CD4-positive, alpha-beta T cell (primary cell): ENCODE measurements around the gene PRAMEF27. TPM values are rescaled to one million over a fixed set of nuclear protein-coding genes. Genes with fewer than 3 reads are reported as not detected.
"Not testable (repeated sequence)": the region's sequence is repeated elsewhere in the genome, so short reads cannot be mapped to it uniquely, and the experiment has no call there.

Experiments
- ATAC-seq: fragments of 200-7000 bp; cut with Tn5 transposase; one replicate; pipeline ENCODE4 v1.10.0; 2022; ENCODE audit warnings: mild to moderate bottlenecking; ENCODE audit not compliant: poor library complexity
- CTCF ChIA-PET: fragments of 350-600 bp; sonication (Branson Sonifier 250); formaldehyde crosslinking; loops from one replicate; lab custom pipeline; 2021; ENCODE audit warnings: antibody characterized with exemption, inconsistent platforms; lab: Charles Lee
- POLR2A ChIA-PET: fragments of 350-600 bp; sonication (Branson Sonifier 250); formaldehyde crosslinking; loops from one replicate; lab custom pipeline; 2021; ENCODE audit warnings: antibody characterized with exemption, inconsistent platforms; lab: Charles Lee
- DNase-seq, 14 experiments: peaks; one replicate each; pipeline ENCODE4 v3.0.0-alpha.2; 2013 to 2020; ENCODE audit warnings: mixed read lengths in 2 of 14
- H3K27ac ChIP-seq, 2 donors: one replicate each; pipeline versions ENCODE4 v1.5.1 to v1.7.0; 2013; ENCODE audit warnings: low read length in 2 of 2, low read depth in 1 of 2, mild to moderate bottlenecking in 1 of 2
- H3K27me3 ChIP-seq, 2 experiments: 1 replicate in 1 of 2; 2 replicates in 1 of 2; pipeline versions ENCODE4 v1.6.1 to v1.7.0; 2013; ENCODE audit warnings: low read length in 2 of 2, control low read depth in 1 of 2, mild to moderate bottlenecking in 1 of 2, moderate library complexity in 1 of 2; ENCODE audit not compliant: insufficient read depth in 2 of 2, control insufficient read depth in 1 of 2
- H3K36me3 ChIP-seq: one replicate; pipeline ENCODE4 v1.6.1; 2013; ENCODE audit warnings: low read length, control low read depth; ENCODE audit not compliant: insufficient read depth
- H3K4me1 ChIP-seq: one replicate; pipeline ENCODE4 v1.6.1; 2013; ENCODE audit warnings: low read length, control low read depth; ENCODE audit not compliant: insufficient read depth
- H3K4me3 ChIP-seq: one replicate; pipeline ENCODE4 v1.5.1; 2013; ENCODE audit warnings: mild to moderate bottlenecking, low read length, moderate library complexity
- H3K9me3 ChIP-seq, 2 experiments: 1 replicate in 1 of 2; 2 replicates in 1 of 2; pipeline versions ENCODE4 v1.6.1 to v1.7.0; 2013; ENCODE audit warnings: low read length in 2 of 2, mild to moderate bottlenecking in 2 of 2, control low read depth in 1 of 2, moderate library complexity in 1 of 2; ENCODE audit not compliant: control insufficient read depth in 1 of 2, insufficient read depth in 1 of 2
- H3K27ac Mint-ChIP-seq: one replicate; pipeline ENCODE4 v1.8.0; 2020; ENCODE audit warnings: mixed read lengths
- H3K27me3 Mint-ChIP-seq: one replicate; pipeline ENCODE4 v1.8.0; 2021; ENCODE audit warnings: mixed read lengths
- H3K36me3 Mint-ChIP-seq: one replicate; pipeline ENCODE4 v1.8.0; 2021; ENCODE audit warnings: low read depth, mixed read lengths
- H3K4me1 Mint-ChIP-seq: one replicate; pipeline ENCODE4 v1.8.0; 2021; ENCODE audit warnings: low read depth, mixed read lengths
- H3K4me3 Mint-ChIP-seq: one replicate; pipeline ENCODE4 v1.8.0; 2020; ENCODE audit warnings: mild to moderate bottlenecking, mixed read lengths
- H3K9me3 Mint-ChIP-seq: one replicate; pipeline ENCODE4 v1.8.0; 2020; ENCODE audit warnings: mixed read lengths
- intact Hi-C, 2 experiments: fragments of 100-400 bp; cut with DNase I in 1 of 2; cut with micrococcal nuclease in 1 of 2; formaldehyde crosslinking; loops; one replicate each; pipeline versions ENCODE4 v1.15.1 to v1.9.0; 2023 to 2025; cut with DNase I, micrococcal nuclease
- polyA plus RNA-seq, 2 donors: library from polyadenylated mRNA; unstranded; fragments of 120-200 nt; gene quantifications; one replicate each; pipeline ENCODE4 v1.2.1, GENCODE V29; 2013
- total RNA-seq, 174 experiments: library from RNA in 2 of 174; stranded (reverse) in 2 of 174; gene quantifications; one replicate each; pipeline ENCODE4 v1.2.3 and lab custom pipeline; 2021 to 2026

The PRAMEF27 gene
- total RNA-seq: not detected
- not detected for polyA plus RNA-seq (2013, experiment 1 of 2)
- polyA plus RNA-seq (2013, experiment 2 of 2): not detected
- total RNA-seq (lab: John Stamatoyannopoulos, UW): 0 to 0.10 (median 0) reads per million in 172 experiments

GRCh38 chr1:13056475-13056874, at the start of gene PRAMEF27:
Gene PRAMEF27, minus strand, starts transcription at chr1:13056575. Its CDS starts 2,916 bp downstream, at chr1:13053659.
- POLR2A ChIA-PET, H3K36me3 Mint-ChIP-seq, ATAC-seq, H3K36me3 ChIP-seq, H3K27ac ChIP-seq, CTCF ChIA-PET, H3K4me1 Mint-ChIP-seq, H3K4me3 Mint-ChIP-seq, H3K27ac Mint-ChIP-seq, H3K9me3 Mint-ChIP-seq, DNase-seq, H3K27me3 Mint-ChIP-seq, H3K4me1 ChIP-seq, H3K9me3 ChIP-seq, intact Hi-C loops, H3K4me3 ChIP-seq, H3K27me3 ChIP-seq: not testable (repeated sequence)

DNA sequence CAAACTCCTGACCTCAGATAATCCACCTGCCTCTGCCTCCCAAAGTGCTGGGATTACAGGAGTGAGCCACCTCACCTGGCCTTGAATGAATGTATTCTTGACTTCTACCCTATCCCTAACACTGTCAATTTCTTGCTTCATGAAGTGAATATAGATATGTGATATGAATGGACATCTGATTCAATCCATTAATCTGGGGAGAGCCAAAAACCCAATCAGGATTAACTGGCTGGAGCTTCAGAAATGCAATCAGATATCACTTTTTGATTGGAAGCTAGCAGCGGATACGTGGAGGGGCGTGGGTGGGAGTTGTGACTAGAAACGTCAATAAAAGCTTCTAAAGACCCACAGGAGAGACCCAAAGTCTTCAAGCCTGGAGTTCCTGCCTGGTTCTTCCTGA, 14.1 kb upstream of the PRAMEF27 start, which contains the start of gene PRAMEF25:
Gene PRAMEF25 (plus strand): TSS at position 301 of the 400 bp plus-strand sequence. CDS start 2,920 bp downstream, outside the sequence.
- POLR2A ChIA-PET, CTCF ChIA-PET, H3K27me3 ChIP-seq, H3K9me3 ChIP-seq, H3K27ac Mint-ChIP-seq, H3K4me3 ChIP-seq, DNase-seq, ATAC-seq, H3K27me3 Mint-ChIP-seq, intact Hi-C loops, H3K36me3 ChIP-seq, H3K27ac ChIP-seq, H3K36me3 Mint-ChIP-seq, H3K4me1 ChIP-seq, H3K9me3 Mint-ChIP-seq, H3K4me3 Mint-ChIP-seq, H3K4me1 Mint-ChIP-seq: not testable (repeated sequence)

- H3K27ac ChIP-seq, H3K4me3 Mint-ChIP-seq, ATAC-seq, H3K9me3 Mint-ChIP-seq, H3K36me3 ChIP-seq, intact Hi-C loops, H3K27me3 ChIP-seq, H3K9me3 ChIP-seq, H3K4me3 ChIP-seq, POLR2A ChIA-PET, H3K27me3 Mint-ChIP-seq, H3K4me1 ChIP-seq, H3K27ac Mint-ChIP-seq, H3K4me1 Mint-ChIP-seq, DNase-seq, H3K36me3 Mint-ChIP-seq, CTCF ChIA-PET: not testable (repeated sequence)
Observed at GRCh38 chr1:13019846-13020245, 36.5 kb downstream of the PRAMEF27 start.

GRCh38 chr1:13011932-13012331, 44.4 kb downstream of the PRAMEF27 start:
- H3K4me1 Mint-ChIP-seq, H3K27ac Mint-ChIP-seq, H3K4me3 Mint-ChIP-seq, intact Hi-C loops, H3K27me3 ChIP-seq, H3K36me3 Mint-ChIP-seq, DNase-seq, H3K4me3 ChIP-seq, ATAC-seq, CTCF ChIA-PET, H3K27me3 Mint-ChIP-seq, POLR2A ChIA-PET, H3K9me3 Mint-ChIP-seq, H3K9me3 ChIP-seq, H3K36me3 ChIP-seq, H3K4me1 ChIP-seq, H3K27ac ChIP-seq: not testable (repeated sequence)

DNA sequence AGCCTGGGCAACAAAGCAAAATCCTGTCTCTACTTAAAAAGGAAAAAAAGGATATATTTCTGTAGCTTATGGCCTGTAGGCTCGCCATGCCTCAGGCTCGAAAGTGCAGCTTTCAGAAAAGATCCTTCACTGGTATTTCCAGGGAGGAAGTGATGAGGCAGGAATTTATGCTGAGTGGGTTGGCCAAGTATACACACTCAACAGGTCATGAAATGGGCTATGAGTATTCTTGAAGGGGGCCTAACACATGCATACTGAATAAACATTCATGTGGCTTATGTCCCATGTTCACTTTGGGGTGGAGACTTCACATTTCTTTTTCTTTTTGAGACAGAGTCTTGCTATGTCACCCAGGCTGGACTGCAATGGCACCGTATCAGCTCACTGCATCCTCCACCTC, 47.0 kb downstream of the PRAMEF27 start:
- H3K4me1 ChIP-seq, ATAC-seq, POLR2A ChIA-PET: not testable (repeated sequence)

GRCh38 chr1:13005732-13006131, 50.6 kb downstream of the PRAMEF27 start:
- H3K4me1 ChIP-seq, H3K4me3 Mint-ChIP-seq, H3K27me3 ChIP-seq, H3K27ac Mint-ChIP-seq, H3K4me1 Mint-ChIP-seq, H3K36me3 ChIP-seq, POLR2A ChIA-PET, H3K27me3 Mint-ChIP-seq, DNase-seq, ATAC-seq, H3K27ac ChIP-seq, H3K36me3 Mint-ChIP-seq, CTCF ChIA-PET, H3K9me3 ChIP-seq, intact Hi-C loops, H3K4me3 ChIP-seq, H3K9me3 Mint-ChIP-seq: not testable (repeated sequence)

More for the DNA sequence above, 47.0 kb downstream of the PRAMEF27 start:
- H3K9me3 ChIP-seq, CTCF ChIA-PET, H3K4me1 Mint-ChIP-seq, H3K27ac Mint-ChIP-seq, H3K36me3 ChIP-seq, H3K9me3 Mint-ChIP-seq, intact Hi-C loops, H3K36me3 Mint-ChIP-seq, H3K4me3 ChIP-seq, H3K27ac ChIP-seq, H3K4me3 Mint-ChIP-seq, H3K27me3 ChIP-seq, DNase-seq, H3K27me3 Mint-ChIP-seq: not testable (repeated sequence)
